NCI-H226 (cell line): Measurements from ENCODE around the gene EEF2KMT.
"Not testable (repeated sequence)": the region's sequence is repeated elsewhere in the genome, so short reads cannot be mapped to it uniquely, and the experiment has no call there.

ENCODE experiments used
- DNase-seq: peaks from one replicate; pipeline ENCODE4 v3.0.0-alpha.2; 2015

Gene EEF2KMT

DNA sequence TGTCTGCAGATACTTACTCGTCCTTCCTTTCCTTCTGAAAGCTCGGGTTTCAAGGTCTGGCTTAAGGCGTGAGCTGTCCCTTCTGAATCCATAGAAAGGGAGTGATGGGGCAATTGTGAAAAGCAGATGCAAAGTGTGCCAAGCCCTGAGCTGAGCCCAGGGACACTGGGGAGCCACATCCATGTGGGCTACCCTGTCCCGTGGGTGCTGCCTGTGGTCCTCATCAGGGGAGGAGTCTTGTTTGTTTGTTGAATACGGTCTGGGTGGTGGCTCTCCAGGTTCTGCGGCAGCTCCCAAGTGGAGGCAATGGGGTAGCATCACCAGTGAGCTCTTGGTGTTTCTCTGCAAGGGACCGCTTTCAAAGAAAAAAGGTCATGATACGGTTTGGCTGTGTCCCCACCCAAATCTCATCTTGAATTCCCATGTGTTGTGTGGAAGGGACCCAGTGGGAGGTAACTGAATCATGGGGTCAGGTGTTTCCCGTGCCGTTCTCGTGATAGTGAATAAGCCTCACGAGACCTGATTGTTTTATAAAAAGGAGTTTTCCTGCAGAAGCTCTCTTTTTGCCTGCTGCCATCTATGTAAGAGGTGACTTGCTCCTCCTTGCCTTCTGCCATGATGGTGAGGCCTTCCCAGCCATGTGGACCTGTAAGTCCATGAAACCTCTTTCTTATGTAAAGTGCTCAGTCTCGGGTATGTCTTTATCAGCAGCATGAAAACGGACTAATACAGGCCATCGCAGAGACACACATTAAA is 27.0 kb downstream of the EEF2KMT start:
- DNase-seq, result no peak

DNA sequence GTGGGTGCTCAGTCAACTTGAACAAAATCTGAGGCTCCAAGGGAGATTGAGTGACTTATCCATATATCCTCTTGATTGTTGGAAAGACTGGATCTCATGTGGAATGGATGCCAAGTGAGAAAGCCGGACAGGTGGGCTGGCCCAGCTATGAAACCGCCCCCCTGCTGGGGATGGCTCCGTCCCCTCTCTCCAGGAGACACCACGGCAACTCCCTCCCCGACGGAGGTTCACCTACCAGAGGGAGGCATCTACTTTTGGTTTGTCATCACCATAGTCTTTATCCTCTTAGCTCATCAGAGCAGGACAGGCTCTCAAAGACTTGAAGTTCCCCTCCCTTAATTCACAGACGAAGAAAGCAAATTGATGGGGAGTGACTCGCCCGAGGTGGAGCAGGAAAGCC is 27.7 kb downstream of the EEF2KMT start:
- DNase-seq, result no peak

GRCh38 chr16:5069048-5069447 is 28.5 kb downstream of the EEF2KMT start:
- no peak for DNase-seq

- DNase-seq, result no peak
Measured at GRCh38 chr16:5066511-5066910, 31.1 kb downstream of the EEF2KMT start.

DNA sequence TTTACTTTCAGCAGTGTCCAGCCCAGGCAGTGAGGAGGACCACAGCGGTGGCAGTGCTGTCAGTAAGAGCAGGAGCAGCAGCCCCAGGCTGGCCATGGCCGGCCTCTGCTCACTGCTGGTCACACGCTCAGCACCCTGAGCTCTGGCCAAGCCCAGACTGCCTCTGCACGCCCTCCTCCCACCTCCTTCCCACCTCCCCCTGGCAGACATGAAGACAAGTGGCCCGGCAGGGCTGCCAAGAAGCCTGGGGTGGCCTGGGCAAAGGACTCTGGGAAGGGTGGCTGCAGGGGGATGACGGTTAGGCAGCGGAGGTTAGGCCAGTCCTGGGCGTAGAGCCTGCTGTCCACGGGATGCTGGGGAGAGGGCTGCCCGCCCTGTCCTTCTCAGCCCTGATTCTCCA is 31.8 kb downstream of the EEF2KMT start, which contains the start of gene C16orf89:
Gene C16orf89, minus strand, starts transcription at position 144 of the 400 bp plus-strand sequence. Its CDS starts 48 bp downstream, at position 96.
- no peak for DNase-seq

- no peak for DNase-seq
Measured at GRCh38 chr16:5065326-5065725, 32.3 kb downstream of the EEF2KMT start.

GRCh38 chr16:5064915-5065314 is 32.7 kb downstream of the EEF2KMT start:
- DNase-seq, result no peak

DNA sequence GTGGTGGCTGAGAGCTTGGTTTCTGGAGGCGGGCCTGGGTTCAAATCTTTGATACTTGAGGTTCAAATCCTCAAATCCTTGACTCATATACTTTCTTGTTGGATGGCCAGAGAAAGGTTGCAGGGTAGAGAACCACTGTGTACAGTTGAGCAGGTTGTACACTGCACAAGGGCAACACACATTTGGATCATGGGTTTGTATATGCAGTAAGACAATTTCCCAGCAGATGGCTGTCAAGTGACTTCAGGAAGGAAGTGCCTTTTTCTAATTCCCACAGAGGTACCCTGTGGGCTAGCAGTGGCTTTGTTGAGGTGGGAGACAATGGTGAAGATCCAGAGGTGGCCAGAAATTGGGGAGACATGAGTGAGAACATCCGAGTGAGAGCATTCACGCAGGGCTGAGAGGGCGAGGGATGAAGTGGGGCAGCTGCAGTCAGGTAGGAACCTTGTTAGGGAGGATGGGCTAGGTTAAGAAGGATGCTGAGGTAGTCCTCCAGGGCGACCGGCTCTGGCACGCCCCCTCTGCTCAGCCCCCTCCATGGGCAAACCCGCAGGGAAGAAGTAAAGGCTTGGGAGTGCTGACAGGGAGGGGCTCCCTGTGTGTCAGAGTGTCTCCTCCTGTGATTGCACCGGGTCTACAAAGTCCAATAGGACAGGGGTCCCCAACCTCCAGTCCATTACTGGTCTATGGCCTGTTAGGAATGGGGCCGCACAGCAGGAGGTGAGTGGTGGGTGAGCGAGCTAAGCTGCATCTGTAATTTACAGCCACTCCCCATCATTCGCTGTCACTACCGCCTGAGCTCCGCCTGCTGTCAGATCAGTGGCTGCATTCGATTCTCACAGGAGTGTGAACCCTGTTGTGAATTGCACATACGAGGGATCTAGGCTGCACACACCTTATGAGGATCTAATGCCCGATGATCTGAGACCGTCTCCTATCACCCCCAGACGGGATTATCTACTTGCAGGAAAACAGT is 34.5 kb downstream of the EEF2KMT start:
- no peak for DNase-seq

DNA sequence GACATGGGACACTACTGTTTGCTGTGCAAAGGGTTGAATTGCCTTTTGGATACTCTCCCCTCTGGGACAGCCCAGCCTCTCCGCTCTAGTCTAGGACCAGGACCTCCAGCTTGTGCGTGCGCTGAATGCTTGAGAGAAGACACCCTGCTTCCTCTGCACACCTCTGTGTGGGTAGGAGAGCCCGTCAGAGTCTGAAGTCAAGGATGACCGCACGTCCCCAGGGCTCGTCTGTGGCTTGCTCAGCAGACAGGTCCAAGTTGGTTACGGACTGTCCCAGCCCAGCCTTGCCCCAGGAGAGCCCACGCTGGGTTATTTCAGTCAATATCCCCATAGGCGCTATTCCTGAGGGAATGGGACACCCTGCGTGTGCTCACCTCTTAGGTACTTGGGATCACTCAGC is 35.5 kb downstream of the EEF2KMT start:
- DNase-seq, result no peak

GRCh38 chr16:5060073-5060641 is 37.4 kb downstream of the EEF2KMT start:
- no peak for DNase-seq

DNA sequence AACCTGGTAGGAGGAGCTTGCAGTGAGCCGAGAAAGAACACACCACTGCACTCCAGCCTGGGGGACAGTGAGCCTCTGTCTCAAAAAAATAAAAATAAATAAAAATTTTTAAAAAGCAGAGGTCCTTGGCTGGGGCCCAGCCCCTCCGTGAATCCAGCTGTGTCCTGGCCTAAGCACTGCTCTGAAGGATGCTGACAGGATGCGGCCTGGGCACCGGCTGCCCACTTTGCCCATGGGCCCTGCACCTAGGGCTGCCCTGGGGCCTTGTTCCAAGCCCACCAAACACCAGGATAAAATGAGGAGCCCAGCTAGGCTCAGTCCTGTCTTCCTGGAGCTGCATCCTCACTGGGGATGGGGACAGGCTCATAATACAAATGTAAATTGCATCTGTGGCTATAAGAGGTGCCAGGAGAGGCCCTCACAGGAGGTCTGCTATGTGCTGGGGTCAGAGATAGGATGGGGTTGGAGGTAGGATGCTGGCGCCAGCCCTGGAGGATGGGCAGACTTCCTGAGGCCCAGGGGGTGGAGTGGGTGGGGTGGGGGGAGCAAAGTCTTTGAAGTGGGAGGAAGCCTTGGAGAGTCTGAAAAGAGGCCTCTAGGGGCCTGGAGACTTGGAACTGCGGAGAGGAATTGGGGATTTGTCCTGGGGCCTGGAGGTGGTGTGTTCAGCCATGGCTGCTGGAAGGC is 38.1 kb downstream of the EEF2KMT start:
- DNase-seq, result no peak

DNA sequence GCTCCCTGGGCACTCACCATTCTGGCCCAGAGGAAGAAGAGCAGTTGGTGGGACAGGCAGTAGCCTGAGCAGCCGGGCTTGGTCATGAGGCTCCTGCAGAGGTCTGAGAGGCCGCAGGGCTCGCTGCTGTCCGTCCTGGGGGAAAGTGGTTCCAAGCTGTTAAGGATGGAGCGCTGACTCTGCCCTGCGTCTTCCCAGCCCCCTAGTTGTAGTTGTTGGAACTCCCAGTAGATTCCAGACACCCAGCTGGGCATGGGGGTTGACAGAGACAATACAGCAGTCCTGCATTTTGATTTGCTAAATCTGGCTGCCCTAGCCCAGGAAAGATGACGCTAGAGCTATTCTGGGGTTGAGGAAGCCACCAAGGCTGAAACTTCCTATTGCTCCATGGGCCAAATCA is 39.1 kb downstream of the EEF2KMT start:
- no peak for DNase-seq

DNA sequence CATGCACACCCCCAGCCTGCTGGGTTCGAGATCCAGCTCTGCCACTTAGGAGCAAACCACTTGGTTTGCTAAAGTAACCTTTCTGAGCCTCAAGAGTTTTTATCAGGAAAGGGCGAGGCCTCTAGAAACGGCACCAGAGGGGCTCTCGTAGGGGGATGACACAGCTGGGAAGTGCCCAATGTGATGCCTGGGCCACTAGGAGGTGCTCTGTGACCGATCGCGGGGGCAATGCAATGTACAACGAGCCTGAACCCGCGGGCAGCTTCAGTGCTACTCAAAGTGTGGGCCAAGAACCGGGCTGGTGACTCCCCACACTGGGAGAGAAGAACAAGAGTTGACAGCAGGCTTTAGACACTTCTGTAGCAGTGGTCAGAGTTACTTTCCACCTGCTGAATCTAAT is 41.2 kb downstream of the EEF2KMT start:
- DNase-seq, result no peak

DNA sequence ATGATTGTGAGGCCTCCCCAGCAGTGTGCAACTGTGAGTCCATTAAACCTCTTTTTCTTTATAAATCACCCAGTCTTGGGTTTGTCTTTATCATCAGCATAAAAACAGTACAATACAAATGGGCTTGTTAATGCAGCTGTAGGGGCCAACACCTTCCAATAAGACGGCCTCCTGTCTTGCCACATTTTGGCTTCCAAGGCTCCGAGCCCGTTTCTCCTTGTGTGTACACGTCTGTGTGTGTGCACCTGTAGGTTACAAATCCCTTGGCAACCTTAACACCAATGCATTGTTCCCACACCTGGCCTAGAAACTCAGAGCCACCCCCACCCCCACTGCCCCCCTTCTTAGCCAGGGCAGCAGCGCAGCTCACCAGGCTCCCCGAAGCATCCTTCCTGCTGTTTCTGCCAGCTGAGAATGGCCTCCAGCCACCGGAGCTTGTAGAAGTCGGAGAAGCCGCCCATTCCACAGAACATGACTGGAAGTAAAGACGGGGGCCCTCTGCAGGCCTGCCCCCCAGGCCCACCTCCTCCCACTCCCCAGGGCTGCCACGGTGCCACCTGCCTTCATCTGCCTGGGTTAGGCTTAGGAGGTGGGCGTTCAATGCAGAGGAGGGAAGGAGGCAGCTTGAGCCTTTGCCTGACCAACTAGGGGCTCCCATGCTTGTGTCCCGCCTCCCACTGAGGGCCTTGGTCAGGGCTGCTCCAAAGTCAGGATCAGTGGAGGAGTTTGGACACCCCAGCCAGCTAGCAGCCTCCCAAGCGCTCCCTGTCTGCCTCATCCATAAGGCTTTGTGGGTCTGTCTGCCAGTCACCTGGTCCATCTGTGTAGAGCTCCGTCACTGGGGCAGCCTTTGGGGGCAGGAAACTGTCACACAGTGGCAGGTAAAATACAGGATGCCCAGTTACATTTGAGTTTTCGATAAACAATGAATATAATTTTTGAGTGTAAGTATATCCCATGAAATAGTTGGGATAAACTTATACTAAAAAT is 42.4 kb downstream of the EEF2KMT start:
- no peak for DNase-seq

DNA sequence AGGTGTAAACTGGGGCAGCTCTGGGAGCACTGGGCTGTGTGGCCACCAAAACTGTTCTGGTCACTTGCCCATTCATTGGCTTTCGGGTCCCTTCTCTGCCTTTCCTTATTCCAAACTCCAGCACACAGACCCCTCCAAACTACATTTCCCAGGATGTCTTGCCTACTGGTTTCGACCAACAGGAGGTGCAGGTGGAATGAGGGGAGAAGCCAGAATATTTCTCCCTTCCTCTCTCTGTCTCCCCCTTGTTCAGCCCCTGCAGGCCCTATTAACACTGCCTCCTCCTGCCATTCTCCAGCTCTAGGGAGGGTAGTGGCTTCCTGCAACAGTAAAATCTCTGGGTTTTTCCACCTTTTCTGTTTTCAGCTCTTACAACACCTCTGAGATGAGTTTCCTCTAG is 50.7 kb downstream of the EEF2KMT start:
- DNase-seq, result no peak

- DNase-seq, result no peak
Measured at GRCh38 chr16:5045499-5046115, 52.0 kb downstream of the EEF2KMT start.

DNA sequence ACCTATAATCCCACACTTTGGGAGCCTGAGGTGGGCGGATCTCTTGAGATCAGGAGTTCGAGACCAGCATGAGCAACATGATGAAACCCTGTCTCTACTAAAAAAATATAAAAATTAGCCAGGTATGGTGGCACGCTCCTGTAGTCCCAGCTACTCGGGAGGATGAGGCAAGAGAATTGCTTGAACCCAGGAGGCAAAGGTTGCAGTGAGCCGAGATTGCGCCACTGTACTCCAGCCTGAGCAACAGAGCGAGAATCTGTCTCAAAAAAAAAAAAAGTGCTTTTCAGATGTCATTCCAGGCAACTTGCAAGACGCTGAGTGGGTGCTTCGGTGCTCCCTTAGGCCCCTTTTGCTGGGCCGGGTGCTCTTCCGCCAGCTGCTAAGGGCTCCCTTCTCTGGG is 53.0 kb downstream of the EEF2KMT start:
- not testable (repeated sequence) for DNase-seq

GRCh38 chr16:5044011-5044540 is 53.5 kb downstream of the EEF2KMT start:
- DNase-seq, result no peak

DNA sequence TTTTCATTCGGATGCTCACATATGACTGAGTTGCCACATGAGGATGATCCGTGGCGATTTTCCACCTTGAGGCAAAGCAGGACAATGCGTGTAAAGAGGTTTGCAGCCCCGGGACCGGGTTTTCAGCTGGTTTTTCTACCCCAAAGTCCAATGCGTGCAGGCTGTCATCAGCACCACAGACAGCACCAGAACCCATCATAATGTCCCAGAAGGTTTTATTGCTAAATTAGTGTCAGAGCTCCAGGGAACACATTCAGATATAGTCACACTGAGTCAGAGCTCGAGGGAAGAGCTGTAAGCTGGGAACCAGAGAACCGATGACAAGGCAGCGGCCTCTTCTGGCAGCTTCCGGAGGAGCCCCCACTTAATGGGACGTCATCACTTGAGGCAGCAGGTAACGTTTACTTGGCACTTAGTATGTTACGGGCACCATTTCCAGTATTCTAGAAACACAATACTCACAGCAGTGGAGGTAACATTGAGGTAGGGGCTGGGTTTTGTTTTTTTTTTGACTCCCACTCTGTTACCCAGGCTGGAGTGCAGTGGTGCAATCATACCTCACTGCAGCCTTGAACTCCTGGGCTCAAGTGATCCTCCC is 54.9 kb downstream of the EEF2KMT start:
- DNase-seq, result no peak

- peak; percentile 96 for DNase-seq
Measured at GRCh38 chr16:5041600-5042133, 55.9 kb downstream of the EEF2KMT start.
